ENCODE measurements around the gene MRC1. TPM values are rescaled to one million over a fixed set of nuclear protein-coding genes. Genes with fewer than 3 reads are reported as not detected.
A peak's percentile ranks its signal among the peaks of the same experiment; 100 is the strongest.

The MRC1 gene
- total RNA-seq, 1 donor from 2014 or later: not detected

DNA sequence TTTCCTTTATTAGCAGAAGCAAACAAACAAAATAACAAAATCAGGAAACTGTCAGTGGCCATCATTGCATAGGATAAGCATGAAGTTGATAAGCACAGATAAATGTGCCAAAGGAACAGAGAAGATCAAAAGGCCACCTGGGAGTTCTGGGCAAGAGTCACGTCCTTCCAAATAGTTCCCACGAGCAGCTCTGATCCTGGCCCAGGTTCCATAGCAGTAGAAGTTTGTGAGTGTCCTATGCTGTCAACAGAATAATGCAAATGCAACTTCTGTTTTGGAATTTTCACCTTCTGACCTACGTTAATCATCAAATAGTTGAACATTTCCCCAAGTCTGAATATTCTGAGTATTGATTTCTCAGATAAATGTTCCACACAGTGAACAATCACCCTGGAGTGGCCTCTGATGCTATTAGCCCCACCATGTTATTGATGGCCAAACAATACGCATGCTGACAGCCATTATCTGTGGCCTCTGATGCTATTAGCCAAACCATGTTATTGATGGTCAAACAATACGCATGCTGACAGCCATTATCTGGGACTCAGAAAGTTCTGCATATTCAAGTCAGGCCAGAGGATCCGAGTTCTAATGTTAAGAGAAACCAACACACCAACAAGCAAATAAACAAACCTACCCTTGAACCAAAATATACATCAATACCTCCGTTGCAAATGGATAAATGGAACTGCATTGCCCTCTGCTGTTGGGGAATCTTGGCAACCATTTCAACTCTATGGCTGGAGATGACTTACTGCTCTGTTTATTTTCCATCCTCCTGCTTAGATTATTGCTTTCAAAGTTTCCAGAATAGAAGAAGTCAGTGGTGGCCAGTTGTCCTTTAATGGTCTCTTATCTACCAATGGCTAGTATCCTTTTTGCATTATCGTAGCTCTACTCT is 63.3 kb downstream of the MRC1 start:
- H3K27me3 Mint-ChIP-seq: peaks cover 3% of the 10 kb centered on the region
- no peak overlapping the region for H3K4me3 Mint-ChIP-seq (ENCODE audit: low read depth)
- TF ChIP-seq, protein P1, sequence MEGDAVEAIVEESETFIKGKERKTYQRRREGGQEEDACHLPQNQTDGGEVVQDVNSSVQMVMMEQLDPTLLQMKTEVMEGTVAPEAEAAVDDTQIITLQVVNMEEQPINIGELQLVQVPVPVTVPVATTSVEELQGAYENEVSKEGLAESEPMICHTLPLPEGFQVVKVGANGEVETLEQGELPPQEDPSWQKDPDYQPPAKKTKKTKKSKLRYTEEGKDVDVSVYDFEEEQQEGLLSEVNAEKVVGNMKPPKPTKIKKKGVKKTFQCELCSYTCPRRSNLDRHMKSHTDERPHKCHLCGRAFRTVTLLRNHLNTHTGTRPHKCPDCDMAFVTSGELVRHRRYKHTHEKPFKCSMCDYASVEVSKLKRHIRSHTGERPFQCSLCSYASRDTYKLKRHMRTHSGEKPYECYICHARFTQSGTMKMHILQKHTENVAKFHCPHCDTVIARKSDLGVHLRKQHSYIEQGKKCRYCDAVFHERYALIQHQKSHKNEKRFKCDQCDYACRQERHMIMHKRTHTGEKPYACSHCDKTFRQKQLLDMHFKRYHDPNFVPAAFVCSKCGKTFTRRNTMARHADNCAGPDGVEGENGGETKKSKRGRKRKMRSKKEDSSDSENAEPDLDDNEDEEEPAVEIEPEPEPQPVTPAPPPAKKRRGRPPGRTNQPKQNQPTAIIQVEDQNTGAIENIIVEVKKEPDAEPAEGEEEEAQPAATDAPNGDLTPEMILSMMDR (IDR thresholded peaks at IDR 0.05; ENCODE audit: unreplicated experiment): peak; percentile 36
- no peak for DNase-seq (ENCODE audit: low spot score, unreplicated experiment)
- no peaks in the 10 kb centered on the region for H3K36me3 Mint-ChIP-seq (ENCODE audit: insufficient read depth)
- H3K27ac Mint-ChIP-seq: no peak overlapping the region
- H3K4me1 Mint-ChIP-seq (ENCODE audit: low read depth): peaks cover 14% of the 10 kb centered on the region
- peaks cover 3% of the 10 kb centered on the region for H3K9me3 Mint-ChIP-seq (ENCODE audit: low read depth)

DNA sequence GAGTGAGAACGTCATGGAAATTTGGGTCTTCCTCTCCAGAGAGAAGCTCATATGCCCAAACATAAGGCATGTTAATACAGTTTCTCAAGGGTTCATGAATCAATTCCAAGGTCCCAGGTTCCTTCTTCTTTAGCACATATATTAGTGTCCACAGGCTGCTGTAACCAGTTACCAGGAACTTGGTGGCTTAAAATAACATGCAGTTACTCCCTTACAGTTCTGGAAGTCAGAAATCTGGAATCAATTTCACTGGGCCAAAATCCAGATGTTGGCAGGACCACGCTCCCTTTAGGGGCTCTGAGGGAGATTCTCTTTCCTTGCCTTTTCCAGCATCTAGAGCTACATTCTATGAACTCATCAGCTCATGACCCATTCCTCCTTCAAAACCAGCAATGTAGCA is 64.8 kb downstream of the MRC1 start:
- no peak overlapping the region for H3K4me3 Mint-ChIP-seq (ENCODE audit: low read depth)
- peaks cover 14% of the 10 kb centered on the region for H3K4me1 Mint-ChIP-seq (ENCODE audit: low read depth)
- no peaks in the 10 kb centered on the region for H3K36me3 Mint-ChIP-seq (ENCODE audit: insufficient read depth)
- TF ChIP-seq, protein P1 (IDR thresholded peaks at IDR 0.05; ENCODE audit: unreplicated experiment): no peak
- peaks cover 3% of the 10 kb centered on the region for H3K9me3 Mint-ChIP-seq (ENCODE audit: low read depth)
- no peak for DNase-seq (ENCODE audit: low spot score, unreplicated experiment)
- no peaks in the 10 kb centered on the region for H3K27me3 Mint-ChIP-seq
- H3K27ac Mint-ChIP-seq: no peak overlapping the region

DNA sequence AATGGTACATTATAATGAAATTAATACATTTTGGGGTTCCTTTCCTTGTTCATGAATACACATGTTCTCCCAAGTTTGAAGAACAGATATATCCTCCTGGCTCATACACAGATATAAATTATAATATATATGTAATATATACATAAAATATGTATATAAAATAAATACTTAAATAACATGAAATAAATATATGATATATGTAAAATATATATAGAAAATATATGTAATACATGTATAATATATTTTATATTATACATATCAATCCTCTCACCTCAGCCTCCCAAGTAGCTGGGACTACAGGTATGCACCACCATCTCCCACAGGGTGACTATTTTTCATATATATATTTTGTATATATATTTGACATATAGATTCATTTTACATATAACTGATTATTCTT is 68.0 kb downstream of the MRC1 start:
- no peaks in the 10 kb centered on the region for H3K9me3 Mint-ChIP-seq (ENCODE audit: low read depth)
- H3K27ac Mint-ChIP-seq: no peak overlapping the region
- no peaks in the 10 kb centered on the region for H3K27me3 Mint-ChIP-seq
- H3K36me3 Mint-ChIP-seq (ENCODE audit: insufficient read depth): no peaks in the 10 kb centered on the region
- no peak overlapping the region for H3K4me3 Mint-ChIP-seq (ENCODE audit: low read depth)
- TF ChIP-seq, protein P1 (IDR thresholded peaks at IDR 0.05; ENCODE audit: unreplicated experiment): no peak
- H3K4me1 Mint-ChIP-seq (ENCODE audit: low read depth): peaks cover 10% of the 10 kb centered on the region
- DNase-seq (ENCODE audit: low spot score, unreplicated experiment): no peak

DNA sequence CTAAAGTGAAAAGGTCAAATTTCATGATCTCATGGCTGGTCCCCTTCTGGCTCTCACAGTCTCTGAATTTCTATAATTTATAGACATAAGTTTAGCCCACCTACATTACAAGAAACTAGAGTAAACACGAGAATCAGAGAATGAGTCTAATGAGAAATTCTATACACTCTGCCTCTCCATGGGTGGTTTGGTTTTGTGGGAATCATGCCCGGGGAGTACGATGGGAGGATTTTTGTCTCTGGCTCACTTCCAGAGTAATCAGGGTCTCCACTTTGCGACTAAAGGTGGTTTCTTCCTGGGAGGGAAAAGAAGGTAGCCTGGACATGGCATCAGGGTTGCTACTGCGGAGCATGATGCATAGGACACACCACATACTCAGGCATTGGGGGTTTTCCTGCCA is 69.7 kb downstream of the MRC1 start:
- no peaks in the 10 kb centered on the region for H3K27me3 Mint-ChIP-seq
- no peaks in the 10 kb centered on the region for H3K4me1 Mint-ChIP-seq (ENCODE audit: low read depth)
- no peak overlapping the region for H3K27ac Mint-ChIP-seq
- DNase-seq (ENCODE audit: low spot score, unreplicated experiment): no peak
- H3K4me3 Mint-ChIP-seq (ENCODE audit: low read depth): no peak overlapping the region
- no peaks in the 10 kb centered on the region for H3K36me3 Mint-ChIP-seq (ENCODE audit: insufficient read depth)
- TF ChIP-seq, protein P1 (IDR thresholded peaks at IDR 0.05; ENCODE audit: unreplicated experiment): no peak
- no peaks in the 10 kb centered on the region for H3K9me3 Mint-ChIP-seq (ENCODE audit: low read depth)

DNA sequence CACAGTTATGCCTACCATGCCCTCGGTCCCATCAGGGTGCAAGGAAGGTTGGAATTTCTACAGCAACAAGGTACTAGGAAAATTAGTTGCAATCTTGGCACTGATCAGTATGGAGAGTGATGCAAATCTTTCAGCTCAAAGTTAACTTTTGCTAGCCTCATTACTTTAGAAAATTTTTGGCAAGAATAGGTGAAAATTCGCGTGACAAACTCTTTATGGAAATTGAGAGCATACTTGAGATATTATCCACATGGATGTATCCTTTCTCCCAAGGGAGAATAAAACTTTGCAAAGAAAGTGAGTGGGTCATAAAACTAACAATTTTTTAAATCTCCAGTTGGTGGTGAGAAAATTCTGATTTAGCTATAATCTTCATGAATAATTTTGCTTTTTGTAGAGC is 71.5 kb downstream of the MRC1 start:
- Mint-ChIP-seq H3K27ac (no peak overlapping the region), H3K4me3 (ENCODE audit: low read depth) (no peak overlapping the region), H3K4me1 (ENCODE audit: low read depth) (no peaks in the 10 kb centered on the region), H3K27me3 (no peaks in the 10 kb centered on the region), H3K36me3 (ENCODE audit: insufficient read depth) (no peaks in the 10 kb centered on the region), H3K9me3 (ENCODE audit: low read depth) (no peaks in the 10 kb centered on the region)
- DNase-seq (ENCODE audit: low spot score, unreplicated experiment): no peak
- TF ChIP-seq, protein P1 (IDR thresholded peaks at IDR 0.05; ENCODE audit: unreplicated experiment): no peak
